Breast epithelium (tissue), 4 donors: ENCODE data around the gene IRF2. TPM values are rescaled to one million over a fixed set of nuclear protein-coding genes. Genes with fewer than 3 reads are reported as not detected.

Experiments used
- DNase-seq, 2 donors: peaks; one replicate each; pipeline ENCODE4 v3.0.0-alpha.2; 2019; ENCODE audit warnings: low spot score in 2 of 2
- H3K27ac ChIP-seq, 2 donors: fragments of 200-600 bp; sonication (generic) in 1 of 2; one replicate each; pipeline ENCODE4 v1.5.1; 2016 to 2019; ENCODE audit warnings: mild to moderate bottlenecking in 1 of 2
- H3K27me3 ChIP-seq, 2 donors: fragments of 200-600 bp; sonication (generic) in 1 of 2; one replicate each; pipeline versions ENCODE4 v1.5.1 to v1.6.0; 2017 to 2019; ENCODE audit warnings: control low read depth in 1 of 2, mild to moderate bottlenecking in 1 of 2
- H3K36me3 ChIP-seq: fragments of 200-600 bp; one replicate; pipeline ENCODE4 v1.5.1; 2019
- H3K4me1 ChIP-seq, 2 donors: fragments of 200-600 bp; sonication (generic); one replicate each; pipeline ENCODE4 v1.5.1; 2016 to 2019; ENCODE audit warnings: control low read depth in 1 of 2
- H3K4me3 ChIP-seq, 3 donors: fragments of 200-600 bp; sonication (generic); 1 replicate in 2 of 3; 2 replicates in 1 of 3; pipeline ENCODE4 v1.5.1; 2016 to 2019; ENCODE audit warnings: mild to moderate bottlenecking in 3 of 3, moderate library complexity in 2 of 3
- H3K9me3 ChIP-seq, 2 donors: fragments of 200-600 bp; sonication (generic) in 1 of 2; one replicate each; pipeline ENCODE4 v1.5.1; 2016 to 2019; ENCODE audit warnings: control low read depth in 1 of 2
- POLR2A ChIP-seq: fragments of 450-650 bp; IDR thresholded peaks from one replicate; pipeline ENCODE4 v1.6.1; 2016; ENCODE audit warnings: antibody characterized with exemption, mild to moderate bottlenecking, moderate library complexity
- POLR2AphosphoS5 ChIP-seq, 3 donors: sonication (generic); formaldehyde crosslinking; IDR thresholded peaks; one replicate each; pipeline ENCODE4 v1.6.1; 2017; ENCODE audit warnings: antibody characterized with exemption in 3 of 3
- intact Hi-C: fragments of 100-400 bp; cut with DNase I; formaldehyde crosslinking; loops from one replicate; pipeline ENCODE4 v1.15.1; 2023; ENCODE audit warnings: low total_unique reads
- total RNA-seq, 3 donors: library from RNA; depleted of rRNA; stranded (reverse); fragments of >200 nt; gene quantifications; one replicate each; pipeline ENCODE4 v1.1.0, GENCODE V29; 2016
- TF ChIP-seq, protein P1 (sequence below), 3 donors: fragments of 450-650 bp; IDR thresholded peaks; one replicate each; pipeline ENCODE4 v1.5.1; 2016 to 2017; ENCODE audit warnings: antibody characterized with exemption in 3 of 3, mild to moderate bottlenecking in 3 of 3, moderate library complexity in 3 of 3

Gene IRF2
- total RNA-seq, 3 donors from 2014 or later = 27.4 to 57.8 (median 36.4) TPM

DNA sequence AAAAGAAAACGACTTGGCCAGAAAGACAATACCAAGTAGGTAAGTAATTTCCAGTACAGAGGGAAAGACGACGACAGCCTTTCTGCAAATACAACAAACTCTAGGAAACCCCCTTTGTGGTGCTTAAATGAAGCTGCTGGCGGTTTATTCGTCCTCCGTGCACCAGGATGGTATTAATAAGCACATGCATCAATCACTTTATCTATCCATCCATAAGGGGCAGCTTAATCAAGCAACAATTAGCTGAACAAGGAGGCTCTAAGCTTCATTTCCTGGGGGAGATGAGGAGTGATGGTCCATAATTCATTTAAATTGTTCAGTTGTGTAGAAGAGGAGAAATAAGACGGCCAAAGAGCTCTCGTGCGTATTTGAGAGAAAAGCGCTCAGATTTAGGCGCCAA is 26.2 kb downstream of the IRF2 start:
- peaks cover 6 to 25% of the 10 kb centered on the region in 2 donors for H3K4me1 ChIP-seq
- H3K4me3 ChIP-seq = peak overlapping the region; percentile 34 to 62 (median 45)
- H3K27me3 ChIP-seq = no peaks in the 10 kb centered on the region
- TF ChIP-seq, protein P1, sequence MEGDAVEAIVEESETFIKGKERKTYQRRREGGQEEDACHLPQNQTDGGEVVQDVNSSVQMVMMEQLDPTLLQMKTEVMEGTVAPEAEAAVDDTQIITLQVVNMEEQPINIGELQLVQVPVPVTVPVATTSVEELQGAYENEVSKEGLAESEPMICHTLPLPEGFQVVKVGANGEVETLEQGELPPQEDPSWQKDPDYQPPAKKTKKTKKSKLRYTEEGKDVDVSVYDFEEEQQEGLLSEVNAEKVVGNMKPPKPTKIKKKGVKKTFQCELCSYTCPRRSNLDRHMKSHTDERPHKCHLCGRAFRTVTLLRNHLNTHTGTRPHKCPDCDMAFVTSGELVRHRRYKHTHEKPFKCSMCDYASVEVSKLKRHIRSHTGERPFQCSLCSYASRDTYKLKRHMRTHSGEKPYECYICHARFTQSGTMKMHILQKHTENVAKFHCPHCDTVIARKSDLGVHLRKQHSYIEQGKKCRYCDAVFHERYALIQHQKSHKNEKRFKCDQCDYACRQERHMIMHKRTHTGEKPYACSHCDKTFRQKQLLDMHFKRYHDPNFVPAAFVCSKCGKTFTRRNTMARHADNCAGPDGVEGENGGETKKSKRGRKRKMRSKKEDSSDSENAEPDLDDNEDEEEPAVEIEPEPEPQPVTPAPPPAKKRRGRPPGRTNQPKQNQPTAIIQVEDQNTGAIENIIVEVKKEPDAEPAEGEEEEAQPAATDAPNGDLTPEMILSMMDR (IDR thresholded peaks at IDR 0.05) = no peak
- TF ChIP-seq POLR2A (no peak), POLR2AphosphoS5 (IDR thresholded peaks at IDR 0.05) (no peak)
- no peaks in the 10 kb centered on the region for H3K36me3 ChIP-seq
- intact Hi-C loops = loop anchor here (2.0 kb wide), 1 partner anchor 19 kb away; no protein-coding TSS in a partner anchor
- no peak for DNase-seq
- peak overlapping the region; percentile 81 for H3K27ac ChIP-seq
- H3K9me3 ChIP-seq = no peaks in the 10 kb centered on the region

DNA sequence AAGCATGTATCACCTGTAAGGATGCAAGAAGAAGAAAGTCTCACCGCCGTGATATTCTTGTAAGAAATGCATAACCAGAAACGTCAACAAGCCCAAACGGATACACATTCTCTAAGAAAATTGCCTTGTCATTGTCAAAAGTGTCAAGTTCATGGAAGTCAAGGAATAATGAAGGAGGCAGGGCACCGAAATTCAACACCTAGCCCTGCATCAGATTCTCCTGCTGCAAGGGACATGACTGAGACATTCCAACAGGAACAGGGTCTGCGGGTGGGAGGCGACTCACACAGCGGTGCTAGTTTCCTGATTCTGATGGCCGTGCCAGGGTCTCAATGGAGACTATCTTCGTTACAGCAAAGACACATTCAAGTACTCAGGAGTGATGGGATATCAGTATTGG is 26.7 kb downstream of the IRF2 start:
- Histone ChIP-seq H3K27me3 (no peaks in the 10 kb centered on the region), H3K36me3 (no peaks in the 10 kb centered on the region), H3K4me1 (peaks cover 6 to 24% of the 10 kb centered on the region in 2 donors), H3K27ac (peak overlapping the region; percentile 41 to 81), H3K4me3 (no peak overlapping the region), H3K9me3 (no peaks in the 10 kb centered on the region)
- TF ChIP-seq POLR2A = no peak
- TF ChIP-seq, protein P1 (IDR thresholded peaks at IDR 0.05) = no peak
- no peak for TF ChIP-seq POLR2AphosphoS5 (IDR thresholded peaks at IDR 0.05)
- intact Hi-C loops = loop anchor here (2.0 kb wide), 1 partner anchor 19 kb away; no protein-coding TSS in a partner anchor
- DNase-seq = no peak

DNA sequence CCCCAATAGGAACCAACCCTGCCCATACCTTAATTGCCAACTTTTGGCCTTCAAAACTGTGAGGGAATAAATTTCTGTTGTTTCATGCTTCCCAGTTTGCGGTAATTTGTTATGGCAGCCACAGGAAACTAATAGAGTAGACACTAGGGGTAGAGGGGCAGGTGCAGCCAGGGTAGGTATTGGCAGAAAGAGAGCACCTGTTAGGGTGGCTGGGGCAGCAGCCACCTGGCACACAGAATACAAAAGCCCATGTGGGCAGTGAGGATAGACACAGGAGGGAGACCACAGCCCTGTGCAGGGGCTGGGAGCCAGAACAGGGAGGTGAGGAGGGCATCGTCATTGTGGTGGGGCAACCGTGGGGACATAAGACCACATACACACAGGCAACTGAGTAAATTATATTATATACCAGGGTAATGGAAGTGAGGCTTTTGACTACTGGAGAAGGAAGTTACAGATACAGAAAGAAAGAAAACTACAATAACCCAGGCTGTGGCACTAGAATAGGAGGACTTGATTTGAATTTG is 28.2 kb downstream of the IRF2 start:
- H3K9me3 ChIP-seq = no peaks in the 10 kb centered on the region
- peaks cover 6 to 16% of the 10 kb centered on the region in 2 donors for H3K4me1 ChIP-seq
- no peak for TF ChIP-seq POLR2AphosphoS5 (IDR thresholded peaks at IDR 0.05)
- TF ChIP-seq, protein P1 (IDR thresholded peaks at IDR 0.05) = no peak
- TF ChIP-seq POLR2A = no peak
- H3K27ac ChIP-seq = no peak overlapping the region
- H3K4me3 ChIP-seq = no peak overlapping the region
- no peaks in the 10 kb centered on the region for H3K36me3 ChIP-seq
- DNase-seq = no peak
- intact Hi-C loops = no loop called here
- H3K27me3 ChIP-seq = no peaks in the 10 kb centered on the region

DNA sequence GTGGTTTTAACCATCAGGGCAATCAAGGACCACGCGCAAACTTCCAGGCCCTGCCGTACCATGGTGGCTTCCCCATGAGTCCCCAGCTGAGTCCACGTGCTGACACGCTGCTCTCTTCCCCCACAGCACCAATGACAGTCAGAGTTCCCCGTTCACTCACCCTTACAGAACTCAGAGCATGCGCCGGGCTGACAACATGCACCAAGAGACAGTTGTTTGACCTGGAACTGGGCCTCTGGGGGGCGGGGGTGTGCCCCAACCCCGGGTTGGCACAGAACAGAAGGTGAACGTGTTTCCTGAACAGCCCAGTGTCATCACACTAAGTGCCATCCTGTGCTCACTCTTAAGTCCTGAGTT is 29.4 kb downstream of the IRF2 start:
- TF ChIP-seq, protein P1 (IDR thresholded peaks at IDR 0.05) = no peak
- TF ChIP-seq POLR2A (no peak), POLR2AphosphoS5 (IDR thresholded peaks at IDR 0.05) (no peak)
- H3K9me3 ChIP-seq = no peaks in the 10 kb centered on the region
- intact Hi-C loops = no loop called here
- H3K27me3 ChIP-seq = no peaks in the 10 kb centered on the region
- H3K36me3 ChIP-seq = no peaks in the 10 kb centered on the region
- H3K27ac ChIP-seq = no peak overlapping the region
- DNase-seq = no peak
- peaks cover 6 to 9% of the 10 kb centered on the region in 2 donors for H3K4me1 ChIP-seq
- no peak overlapping the region for H3K4me3 ChIP-seq

DNA sequence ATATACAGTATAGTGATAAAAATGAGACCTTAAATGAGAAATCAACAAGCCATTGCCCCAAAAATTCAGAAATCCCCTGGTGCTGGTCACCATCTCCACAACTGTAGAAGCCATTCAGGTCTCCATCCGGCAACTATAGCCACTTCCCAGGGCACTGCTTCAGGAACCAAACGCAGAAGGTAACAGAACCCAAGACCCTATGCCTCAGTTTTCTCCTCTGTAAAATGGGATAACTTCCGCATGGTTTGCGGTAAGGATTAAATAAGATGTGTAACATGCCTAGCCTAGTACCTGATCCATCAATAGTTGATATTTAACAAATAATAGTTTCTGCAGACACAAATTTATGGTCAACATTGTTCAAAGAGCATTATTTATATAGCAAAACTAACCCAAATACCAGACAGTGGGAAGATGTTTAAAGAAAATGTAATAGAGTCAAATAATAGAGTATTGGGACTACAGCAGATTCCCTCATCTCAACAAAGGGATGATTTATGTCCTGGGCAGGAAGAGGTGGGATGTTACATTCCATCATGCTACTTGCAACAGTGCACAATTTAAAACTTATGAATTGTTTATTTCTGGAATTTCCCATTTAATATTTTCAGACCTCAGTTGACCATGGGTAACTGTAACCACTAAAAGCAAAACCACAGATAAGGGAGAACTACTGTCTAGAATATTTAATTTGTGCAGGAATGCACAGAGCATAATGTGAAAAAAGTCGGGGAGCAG is 30.0 kb downstream of the IRF2 start:
- Histone ChIP-seq H3K4me1 (peaks cover under 1 to 9% of the 10 kb centered on the region in 2 donors), H3K27me3 (no peaks in the 10 kb centered on the region), H3K4me3 (no peak overlapping the region), H3K36me3 (no peaks in the 10 kb centered on the region), H3K9me3 (no peaks in the 10 kb centered on the region), H3K27ac (no peak overlapping the region)
- no peak for DNase-seq
- intact Hi-C loops = no loop called here
- TF ChIP-seq POLR2A = no peak
- no peak for TF ChIP-seq POLR2AphosphoS5 (IDR thresholded peaks at IDR 0.05)
- TF ChIP-seq, protein P1 (IDR thresholded peaks at IDR 0.05) = no peak
